Measurements from ENCODE around the gene ZCWPW1.
"Not testable (repeated sequence)": the region's sequence is repeated elsewhere in the genome, so short reads cannot be mapped to it uniquely, and the experiment has no call there.

The ZCWPW1 gene

DNA sequence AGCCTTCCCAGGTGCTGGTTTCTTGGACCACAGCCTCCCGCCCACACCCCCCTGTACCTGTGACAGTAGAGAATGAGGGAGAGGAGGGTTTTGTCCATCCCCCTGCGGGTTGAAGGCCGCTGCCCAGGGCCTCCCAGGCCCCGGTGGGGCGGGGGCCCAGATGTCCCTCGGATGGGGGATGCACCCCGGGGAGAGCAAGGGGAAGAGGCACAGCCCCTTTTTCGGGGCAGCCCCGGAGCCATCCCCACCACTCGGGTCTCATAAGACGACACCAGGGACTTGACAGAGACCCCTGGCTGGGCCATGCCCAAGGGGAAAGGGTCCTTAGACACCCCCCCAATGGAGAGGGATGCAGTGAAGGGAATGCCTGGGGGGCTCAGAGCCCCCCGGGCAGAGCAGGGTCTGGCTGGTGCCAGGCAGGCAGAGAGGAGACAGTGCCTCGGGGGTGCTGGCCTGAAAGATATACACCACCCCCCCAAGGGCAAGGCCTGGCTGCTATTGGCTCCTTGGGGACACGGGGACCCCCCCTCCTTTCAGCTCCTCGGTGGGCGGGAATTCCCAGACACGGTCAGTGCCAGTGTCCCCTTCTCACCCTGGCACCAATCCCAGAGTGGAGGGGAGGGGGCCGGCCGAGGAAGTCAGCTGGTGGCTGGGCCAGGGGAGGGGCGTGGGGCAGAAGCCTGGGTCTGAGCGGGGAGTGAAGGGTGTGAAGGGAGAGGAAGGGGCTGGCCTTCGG, 39.3 kb upstream of the ZCWPW1 start:
- Histone ChIP-seq H3K27me3 (ENCODE audit: control insufficient read depth, insufficient read depth, low read length) (no peaks in the 10 kb centered on the region), H3K4me1 (ENCODE audit: control insufficient read depth, insufficient read depth, low read length) (peaks cover 2% of the 10 kb centered on the region), H3K36me3 (ENCODE audit: control insufficient read depth, insufficient read depth, low read length) (no peaks in the 10 kb centered on the region), H3K9ac (ENCODE audit: low read depth, low read length) (no peak overlapping the region), H3K9me3 (ENCODE audit: control insufficient read depth, insufficient read depth, low read length) (no peaks in the 10 kb centered on the region), H3K4me3 (ENCODE audit: low read depth, low read length) (no peak overlapping the region)

- H3K36me3 ChIP-seq (ENCODE audit: control insufficient read depth, insufficient read depth, low read length), result no peaks in the 10 kb centered on the region
- no peak overlapping the region for H3K4me3 ChIP-seq (ENCODE audit: low read depth, low read length)
Measured at GRCh38 chr7:100466653-100467605, 38.4 kb upstream of the ZCWPW1 start.

DNA sequence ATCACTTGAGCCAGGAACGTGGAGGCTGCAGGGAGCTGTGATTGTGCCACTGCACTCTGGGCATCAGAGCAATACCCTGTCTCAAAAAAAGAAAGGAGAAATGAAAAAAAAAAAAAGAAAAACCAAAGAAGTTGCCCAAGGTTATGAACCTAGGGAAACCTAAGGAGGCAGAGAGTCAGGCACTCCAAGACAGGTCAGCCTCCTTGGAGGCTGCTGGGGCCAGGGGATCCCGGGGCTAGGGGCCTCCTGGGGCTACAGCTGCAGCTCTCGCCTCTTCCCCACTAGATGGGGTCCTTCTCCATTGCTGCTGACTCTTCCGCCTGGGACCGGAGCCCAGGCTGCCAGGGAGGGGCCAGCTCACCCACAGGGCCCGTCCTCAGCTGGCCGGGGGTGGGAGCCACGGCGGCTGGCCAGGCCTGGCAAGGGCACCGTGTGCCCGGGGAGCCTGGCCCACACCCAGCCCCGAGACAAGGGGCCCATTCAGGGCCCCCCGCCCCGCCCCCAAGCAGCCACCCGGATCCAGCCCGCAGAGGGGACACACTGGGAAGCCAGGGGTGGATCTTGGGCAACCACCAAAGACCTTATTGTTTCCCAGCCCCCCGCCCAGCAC, 37.3 kb upstream of the ZCWPW1 start:
- no peaks in the 10 kb centered on the region for H3K36me3 ChIP-seq (ENCODE audit: control insufficient read depth, insufficient read depth, low read length)
- no peaks in the 10 kb centered on the region for H3K27me3 ChIP-seq (ENCODE audit: control insufficient read depth, insufficient read depth, low read length)
- H3K4me3 ChIP-seq (ENCODE audit: low read depth, low read length), result no peak overlapping the region
- no peak overlapping the region for H3K9ac ChIP-seq (ENCODE audit: low read depth, low read length)
- no peaks in the 10 kb centered on the region for H3K4me1 ChIP-seq (ENCODE audit: control insufficient read depth, insufficient read depth, low read length)
- no peaks in the 10 kb centered on the region for H3K9me3 ChIP-seq (ENCODE audit: control insufficient read depth, insufficient read depth, low read length)

More at GRCh38 chr7:100466653-100467605, 38.4 kb upstream of the ZCWPW1 start:
- peaks cover 1% of the 10 kb centered on the region for H3K4me1 ChIP-seq (ENCODE audit: control insufficient read depth, insufficient read depth, low read length)
- H3K9ac ChIP-seq (ENCODE audit: low read depth, low read length), result no peak overlapping the region
- no peaks in the 10 kb centered on the region for H3K27me3 ChIP-seq (ENCODE audit: control insufficient read depth, insufficient read depth, low read length)
- H3K9me3 ChIP-seq (ENCODE audit: control insufficient read depth, insufficient read depth, low read length), result no peaks in the 10 kb centered on the region

DNA sequence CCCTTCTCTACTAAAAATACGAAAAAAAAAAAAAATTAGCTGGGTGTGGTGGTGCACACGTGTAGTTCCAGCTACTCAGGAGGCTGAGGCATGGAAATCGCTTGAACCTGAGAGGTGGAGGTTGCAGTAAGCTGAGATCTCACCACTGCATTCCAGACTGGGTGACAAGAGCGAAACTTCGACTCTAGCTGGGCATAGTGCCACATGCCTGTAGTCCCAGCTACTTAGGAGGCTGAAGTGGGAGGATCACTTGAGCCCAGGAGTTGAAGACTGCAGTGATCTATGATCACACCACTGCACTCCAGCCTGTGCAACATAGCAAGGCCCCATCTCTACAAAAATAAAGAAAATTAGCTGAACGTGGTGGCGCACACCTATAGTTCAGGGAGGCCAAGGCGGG, 36.8 kb upstream of the ZCWPW1 start:
- no peaks in the 10 kb centered on the region for H3K4me1 ChIP-seq (ENCODE audit: control insufficient read depth, insufficient read depth, low read length)
- H3K36me3 ChIP-seq (ENCODE audit: control insufficient read depth, insufficient read depth, low read length), result no peaks in the 10 kb centered on the region
- no peak overlapping the region for H3K4me3 ChIP-seq (ENCODE audit: low read depth, low read length)
- H3K27me3 ChIP-seq (ENCODE audit: control insufficient read depth, insufficient read depth, low read length), result no peaks in the 10 kb centered on the region
- no peaks in the 10 kb centered on the region for H3K9me3 ChIP-seq (ENCODE audit: control insufficient read depth, insufficient read depth, low read length)
- H3K9ac ChIP-seq (ENCODE audit: low read depth, low read length), result no peak overlapping the region

- Histone ChIP-seq H3K9me3 (ENCODE audit: control insufficient read depth, insufficient read depth, low read length) (no peaks in the 10 kb centered on the region), H3K4me3 (ENCODE audit: low read depth, low read length) (no peak overlapping the region), H3K27me3 (ENCODE audit: control insufficient read depth, insufficient read depth, low read length) (no peaks in the 10 kb centered on the region), H3K36me3 (ENCODE audit: control insufficient read depth, insufficient read depth, low read length) (no peaks in the 10 kb centered on the region), H3K9ac (ENCODE audit: low read depth, low read length) (no peak overlapping the region), H3K4me1 (ENCODE audit: control insufficient read depth, insufficient read depth, low read length) (no peaks in the 10 kb centered on the region)
Measured at GRCh38 chr7:100464791-100465190, 36.3 kb upstream of the ZCWPW1 start.

GRCh38 chr7:100464210-100464660, 35.7 kb upstream of the ZCWPW1 start, which contains the start of gene SPACDR:
Gene SPACDR, minus strand, starts transcription at chr7:100464260. Its CDS starts 235 bp downstream, at chr7:100464025.
- Histone ChIP-seq H3K4me3 (ENCODE audit: low read depth, low read length) (no peak within 1 kb of the TSS), H3K4me1 (ENCODE audit: control insufficient read depth, insufficient read depth, low read length) (no peaks in the 10 kb centered on the region), H3K36me3 (ENCODE audit: control insufficient read depth, insufficient read depth, low read length) (no peaks in the 10 kb centered on the region), H3K27me3 (ENCODE audit: control insufficient read depth, insufficient read depth, low read length) (no peaks in the 10 kb centered on the region), H3K9ac (ENCODE audit: low read depth, low read length) (no peak within 1 kb of the TSS), H3K9me3 (ENCODE audit: control insufficient read depth, insufficient read depth, low read length) (no peaks in the 10 kb centered on the region)

DNA sequence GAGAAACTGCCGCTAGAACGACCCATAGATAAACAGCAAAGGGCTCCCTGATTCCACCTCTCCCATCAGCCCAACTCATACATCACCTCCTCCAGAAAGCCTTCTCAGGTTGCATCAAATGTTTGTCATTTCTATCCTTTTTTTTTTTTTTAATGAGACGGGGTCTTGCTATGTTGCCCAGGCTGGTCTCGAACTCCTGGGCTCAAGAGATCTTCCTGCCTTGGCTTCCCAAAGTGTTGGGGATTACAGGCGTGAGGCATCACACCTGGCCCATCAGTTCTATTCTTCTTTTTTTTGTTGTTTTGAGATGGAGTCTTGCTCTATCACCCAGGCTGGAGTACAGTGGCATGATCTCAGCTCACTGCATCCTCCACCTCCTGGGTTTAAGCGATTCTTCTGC, 28.5 kb upstream of the ZCWPW1 start:
- Histone ChIP-seq H3K9me3 (ENCODE audit: control insufficient read depth, insufficient read depth, low read length) (no peaks in the 10 kb centered on the region), H3K27me3 (ENCODE audit: control insufficient read depth, insufficient read depth, low read length) (no peaks in the 10 kb centered on the region), H3K9ac (ENCODE audit: low read depth, low read length) (no peak overlapping the region), H3K4me1 (ENCODE audit: control insufficient read depth, insufficient read depth, low read length) (peaks cover 5% of the 10 kb centered on the region), H3K36me3 (ENCODE audit: control insufficient read depth, insufficient read depth, low read length) (no peaks in the 10 kb centered on the region), H3K4me3 (ENCODE audit: low read depth, low read length) (no peak overlapping the region)

GRCh38 chr7:100456562-100456961, 28.1 kb upstream of the ZCWPW1 start:
- Histone ChIP-seq H3K4me1 (ENCODE audit: control insufficient read depth, insufficient read depth, low read length) (peaks cover 5% of the 10 kb centered on the region), H3K9ac (ENCODE audit: low read depth, low read length) (no peak overlapping the region), H3K36me3 (ENCODE audit: control insufficient read depth, insufficient read depth, low read length) (no peaks in the 10 kb centered on the region), H3K4me3 (ENCODE audit: low read depth, low read length) (no peak overlapping the region), H3K27me3 (ENCODE audit: control insufficient read depth, insufficient read depth, low read length) (no peaks in the 10 kb centered on the region), H3K9me3 (ENCODE audit: control insufficient read depth, insufficient read depth, low read length) (no peaks in the 10 kb centered on the region)

DNA sequence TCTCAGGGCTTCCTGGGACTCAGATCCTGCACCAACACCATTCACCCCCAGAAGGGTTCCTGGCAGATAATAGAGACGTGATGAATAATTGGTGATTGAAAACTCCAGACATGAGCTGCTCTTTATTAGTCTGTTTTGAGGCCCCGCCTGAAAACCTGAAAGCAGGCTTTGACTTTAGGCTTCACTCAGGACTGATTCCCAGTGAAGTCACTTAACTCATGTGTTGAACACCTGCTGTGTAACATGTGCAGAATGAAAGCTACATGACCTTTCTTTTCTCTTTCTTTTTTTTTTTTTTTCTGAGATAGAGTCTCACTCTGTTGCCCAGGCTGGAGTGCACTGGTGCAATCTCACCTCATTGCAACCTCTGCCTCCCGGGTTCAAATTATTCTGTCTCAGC, 26.7 kb upstream of the ZCWPW1 start:
- Histone ChIP-seq H3K27me3 (ENCODE audit: control insufficient read depth, insufficient read depth, low read length) (no peaks in the 10 kb centered on the region), H3K9ac (ENCODE audit: low read depth, low read length) (no peak overlapping the region), H3K4me1 (ENCODE audit: control insufficient read depth, insufficient read depth, low read length) (peaks cover 5% of the 10 kb centered on the region), H3K9me3 (ENCODE audit: control insufficient read depth, insufficient read depth, low read length) (no peaks in the 10 kb centered on the region), H3K4me3 (ENCODE audit: low read depth, low read length) (no peak overlapping the region), H3K36me3 (ENCODE audit: control insufficient read depth, insufficient read depth, low read length) (no peaks in the 10 kb centered on the region)

GRCh38 chr7:100453854-100454253, 25.4 kb upstream of the ZCWPW1 start:
- H3K4me3 ChIP-seq (ENCODE audit: low read depth, low read length); H3K36me3 ChIP-seq (ENCODE audit: control insufficient read depth, insufficient read depth, low read length); H3K4me1 ChIP-seq (ENCODE audit: control insufficient read depth, insufficient read depth, low read length); H3K9me3 ChIP-seq (ENCODE audit: control insufficient read depth, insufficient read depth, low read length); H3K27me3 ChIP-seq (ENCODE audit: control insufficient read depth, insufficient read depth, low read length); H3K9ac ChIP-seq (ENCODE audit: low read depth, low read length): not testable (repeated sequence)

DNA sequence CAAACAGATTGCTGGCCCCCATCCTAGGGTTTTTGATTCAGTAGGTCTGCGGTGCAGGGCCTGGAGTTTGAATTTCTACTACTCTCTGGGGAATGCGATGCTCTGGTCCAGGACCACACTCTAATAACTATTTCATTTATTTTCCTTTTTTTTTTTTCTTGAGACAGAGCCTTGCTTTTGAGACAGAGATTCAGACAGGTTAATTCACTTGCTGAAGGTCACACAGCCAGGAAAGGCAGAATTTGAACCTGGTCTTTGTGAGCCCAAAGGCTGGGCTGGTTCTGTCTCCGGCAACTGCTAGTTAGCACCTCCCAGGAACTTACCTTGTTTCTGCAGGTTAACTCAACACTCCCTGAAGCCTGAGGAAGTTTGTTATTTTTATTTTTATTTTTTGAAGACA, 24.0 kb upstream of the ZCWPW1 start:
- Histone ChIP-seq H3K4me1 (ENCODE audit: control insufficient read depth, insufficient read depth, low read length) (peaks cover 5% of the 10 kb centered on the region), H3K4me3 (ENCODE audit: low read depth, low read length) (no peak overlapping the region), H3K9ac (ENCODE audit: low read depth, low read length) (no peak overlapping the region), H3K36me3 (ENCODE audit: control insufficient read depth, insufficient read depth, low read length) (no peaks in the 10 kb centered on the region), H3K9me3 (ENCODE audit: control insufficient read depth, insufficient read depth, low read length) (no peaks in the 10 kb centered on the region), H3K27me3 (ENCODE audit: control insufficient read depth, insufficient read depth, low read length) (no peaks in the 10 kb centered on the region)
